Stimulated activated CD4-positive, alpha-beta T cell treated with anti-CD3 and anti-CD28 coated beads, Interleukin-4, amount 100 ng/mL, for 48 hours (primary cell): ENCODE results near the gene SEC14L2.
"Not testable (repeated sequence)": the region's sequence is repeated elsewhere in the genome, so short reads cannot be mapped to it uniquely, and the experiment has no call there.

Experiments used
- DNase-seq, 2 donors: peaks; one replicate each; pipeline ENCODE4 v3.0.0-alpha.2; 2020; ENCODE audit warnings: low read depth in 2 of 2

Gene SEC14L2

GRCh38 chr22:30455075-30455840 lies 58.4 kb downstream of the SEC14L2 start:
- no peak for DNase-seq

- DNase-seq = no peak
These were observed 61.2 kb downstream of the SEC14L2 start for GRCh38 chr22:30457981-30458380.

DNA sequence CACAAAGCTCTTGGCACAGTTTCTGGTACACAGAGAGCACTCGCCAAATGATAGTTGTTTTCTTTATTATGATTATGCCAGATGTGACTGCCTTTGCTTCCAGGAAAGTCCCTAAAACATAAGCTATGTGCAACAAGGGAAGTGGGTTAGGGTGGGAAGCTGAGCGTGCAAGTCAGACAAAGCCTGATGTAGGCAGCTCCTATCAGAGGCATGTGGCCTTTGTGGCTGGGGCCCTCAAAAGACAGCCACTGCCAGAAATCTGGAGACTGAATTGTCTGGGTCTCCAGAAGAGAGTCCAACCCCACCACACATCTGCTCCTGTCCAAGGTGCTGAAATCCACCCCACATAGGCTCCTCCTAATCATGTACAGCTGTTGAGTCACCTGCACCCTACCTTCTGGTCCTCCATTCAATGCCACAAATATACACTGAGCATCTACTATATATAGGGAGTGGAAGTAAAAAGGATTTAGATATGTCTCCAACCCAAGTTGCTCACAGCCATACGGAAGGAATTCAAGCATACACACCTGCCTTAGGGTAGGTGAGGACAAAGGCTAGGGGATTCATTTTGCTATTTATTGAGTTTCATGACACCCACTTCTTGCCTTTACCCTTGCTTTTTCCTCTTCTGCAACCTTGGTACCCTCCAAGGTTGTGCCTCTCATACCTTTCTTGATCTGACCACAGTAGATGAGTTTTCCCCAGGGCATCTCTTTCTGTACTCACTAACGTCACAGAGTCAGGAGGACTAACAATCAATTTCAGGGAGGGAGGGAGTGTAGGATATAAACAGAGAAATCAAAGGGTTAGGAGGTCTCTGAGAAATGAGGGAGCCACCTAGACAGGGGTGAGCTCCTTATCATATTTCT lies 62.6 kb downstream of the SEC14L2 start:
- no peak for DNase-seq

DNA sequence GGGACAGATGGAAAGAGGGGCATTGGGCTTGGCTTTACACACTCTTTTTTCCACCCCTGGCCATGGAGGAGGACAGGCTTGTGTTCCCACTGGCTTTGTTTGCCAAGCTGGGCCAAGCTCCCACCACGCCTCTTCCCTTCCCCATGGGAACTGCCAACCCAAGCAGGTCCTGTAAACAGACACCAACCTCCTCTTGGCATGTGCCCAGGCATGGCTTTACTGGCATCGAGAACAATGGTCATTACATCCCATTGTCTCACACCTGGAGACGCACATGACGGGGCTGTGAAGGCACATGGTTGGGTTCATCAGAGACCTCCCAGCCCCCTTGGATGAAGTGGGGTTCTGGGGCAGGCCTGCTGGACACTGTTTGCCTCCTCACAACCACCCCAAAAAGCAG lies 63.3 kb downstream of the SEC14L2 start:
- DNase-seq = no peak

DNA sequence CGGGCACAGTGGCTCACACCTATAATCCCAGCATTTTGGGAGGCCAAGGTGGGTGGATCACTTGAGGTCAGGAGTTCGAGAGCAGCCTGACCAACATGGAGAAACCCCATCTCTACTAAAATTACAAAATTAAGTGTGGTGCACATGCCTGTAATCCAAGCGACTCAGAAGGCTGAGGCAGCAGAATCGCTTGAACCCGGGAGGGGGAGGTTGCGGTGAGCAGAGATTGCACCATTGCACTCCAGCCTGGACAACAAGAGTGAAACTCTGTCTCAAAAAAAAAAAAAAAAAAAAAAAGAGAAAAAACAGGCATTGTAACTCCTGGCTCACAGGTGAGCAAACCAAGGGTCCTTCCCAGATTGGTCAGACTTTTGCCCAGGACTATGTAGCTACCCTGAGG lies 63.7 kb downstream of the SEC14L2 start:
- not testable (repeated sequence) for DNase-seq

DNA sequence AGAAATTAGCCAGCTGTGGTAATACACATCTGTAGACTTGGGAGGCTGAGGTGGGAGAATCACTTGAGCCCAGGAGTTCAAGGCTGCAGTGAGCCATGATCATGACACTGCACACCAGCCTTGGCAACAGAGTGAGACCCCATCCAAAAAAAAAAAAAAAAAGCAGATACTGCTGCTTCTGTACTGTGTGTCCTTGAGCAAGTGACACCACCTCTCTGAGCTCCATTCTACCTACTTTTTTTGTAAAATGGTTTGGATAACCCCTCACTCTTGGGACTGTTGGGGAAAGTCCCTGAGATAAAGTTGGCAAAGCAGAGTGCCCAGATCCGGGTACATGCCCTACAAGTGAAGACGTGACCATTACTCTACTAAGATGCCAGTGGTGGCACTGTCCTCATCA lies 72.3 kb downstream of the SEC14L2 start:
- DNase-seq = no peak

DNA sequence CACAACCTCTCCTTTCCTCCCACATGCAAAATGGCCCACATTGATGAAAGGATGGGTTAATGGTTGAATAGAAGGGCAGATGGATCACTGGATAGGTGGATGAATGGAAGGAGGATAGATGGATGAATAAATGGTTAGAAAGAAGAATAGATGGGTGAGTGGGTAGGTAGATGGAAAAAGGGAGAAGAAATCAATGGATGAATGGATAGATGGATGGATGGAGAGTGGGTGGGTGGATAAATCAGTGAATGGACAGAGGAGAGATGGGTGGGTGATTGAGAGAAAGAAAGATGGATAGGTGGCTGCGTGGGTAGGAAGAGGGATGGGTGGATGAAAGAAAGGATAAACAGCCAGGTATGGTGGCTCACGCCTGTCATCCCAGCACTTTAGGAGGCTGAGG lies 73.8 kb downstream of the SEC14L2 start:
- DNase-seq = no peak

DNA sequence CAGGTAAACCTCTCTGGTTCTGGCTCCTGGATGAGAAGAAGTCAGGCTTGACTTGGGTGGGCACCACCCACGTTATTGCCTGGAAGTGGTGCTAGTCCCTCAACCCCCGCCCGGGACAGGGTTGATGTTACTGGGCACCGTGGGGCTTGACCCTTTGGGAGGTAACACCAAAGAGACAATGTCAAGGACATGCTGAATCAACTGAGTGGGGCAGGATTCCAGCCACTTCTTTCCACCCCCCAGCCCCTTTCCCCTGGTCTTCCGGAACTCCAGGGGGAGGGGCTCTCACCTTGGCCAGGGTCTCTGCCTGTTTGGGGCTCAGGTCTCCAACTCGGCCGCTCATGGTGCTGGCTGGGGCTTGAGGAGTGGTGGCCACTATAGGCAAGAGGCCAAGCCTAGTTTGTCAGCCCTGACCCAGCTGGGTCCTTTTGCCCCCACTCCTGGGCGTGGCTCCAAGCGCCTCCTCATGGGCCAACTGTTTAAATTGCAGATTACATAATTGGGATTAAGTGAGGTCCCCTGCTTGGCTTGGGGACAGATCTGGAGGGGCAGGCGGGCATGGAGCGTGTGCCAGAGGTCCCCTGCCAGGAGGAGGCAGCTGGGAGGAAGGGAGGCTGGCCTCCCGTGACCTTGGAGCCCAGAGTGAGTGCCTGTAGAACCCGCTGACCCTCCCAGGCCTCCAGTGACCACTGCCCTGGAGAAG lies 74.9 kb downstream of the SEC14L2 start, which contains the start of gene SEC14L3:
TSS of gene SEC14L3 (minus strand) at position 402 of the 703 bp plus-strand sequence. CDS start at position 343, 59 bp downstream.
- no peak for DNase-seq

DNA sequence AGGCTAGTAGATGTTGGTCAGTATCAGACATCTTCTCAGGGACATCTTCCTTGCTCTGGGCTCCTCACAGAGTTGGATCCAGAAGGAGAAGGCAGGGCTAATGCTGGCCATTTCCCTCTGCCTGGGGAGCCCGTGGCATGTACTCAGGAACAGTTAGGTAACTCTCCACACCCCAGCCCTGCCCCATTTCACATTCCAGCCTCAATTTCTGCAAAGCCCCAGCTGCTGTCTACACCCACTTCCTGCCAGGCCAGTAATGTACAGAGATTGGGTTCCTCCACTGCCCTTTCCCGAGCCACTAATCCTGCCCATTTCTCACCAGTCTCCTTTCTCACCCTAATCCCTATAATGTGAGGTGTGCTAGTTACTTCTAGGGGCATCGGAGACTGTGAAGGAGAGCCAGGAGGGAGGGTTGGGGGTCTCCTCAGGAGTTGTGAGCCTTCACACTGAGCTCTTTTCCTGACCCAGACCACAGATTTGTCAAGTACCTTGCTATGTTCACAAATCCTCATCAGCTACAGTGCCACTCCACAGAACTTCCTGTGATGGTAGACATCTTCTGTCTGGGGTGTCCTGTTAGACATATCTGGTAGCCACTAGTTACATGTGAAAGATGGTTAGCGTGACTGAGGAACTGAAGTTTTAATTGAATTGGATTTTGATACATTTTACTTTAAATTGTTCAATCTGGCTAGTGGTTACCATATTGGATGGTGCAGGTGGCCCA lies 76.3 kb downstream of the SEC14L2 start:
- no peak for DNase-seq

GRCh38 chr22:30474121-30474520 lies 77.3 kb downstream of the SEC14L2 start:
- DNase-seq = no peak
